Adrenal gland (tissue), 5 donors: ENCODE measurements around the gene CHL1.

Source experiments
- POLR2A ChIP-seq, 2 donors: fragments of 450-650 bp; IDR thresholded peaks; one replicate each; pipeline ENCODE4 v1.6.1; 2017; ENCODE audit warnings: antibody characterized with exemption in 2 of 2, mild to moderate bottlenecking in 2 of 2, moderate library complexity in 1 of 2
- TF ChIP-seq, protein P1 (sequence below), 6 experiments: fragments of 450-650 bp in 4 of 6; fragments of 200-600 bp in 2 of 6; sonication (generic) in 1 of 6; IDR thresholded peaks; 1 replicate in 5 of 6; 2 replicates in 1 of 6; pipeline versions ENCODE4 v1.5.1 to v1.8.0; 2016 to 2021; ENCODE audit warnings: antibody characterized with exemption in 6 of 6, mild to moderate bottlenecking in 2 of 6, moderate library complexity in 1 of 6
- donor health status: DM: no; HTN: no; CAD: no.

DNA sequence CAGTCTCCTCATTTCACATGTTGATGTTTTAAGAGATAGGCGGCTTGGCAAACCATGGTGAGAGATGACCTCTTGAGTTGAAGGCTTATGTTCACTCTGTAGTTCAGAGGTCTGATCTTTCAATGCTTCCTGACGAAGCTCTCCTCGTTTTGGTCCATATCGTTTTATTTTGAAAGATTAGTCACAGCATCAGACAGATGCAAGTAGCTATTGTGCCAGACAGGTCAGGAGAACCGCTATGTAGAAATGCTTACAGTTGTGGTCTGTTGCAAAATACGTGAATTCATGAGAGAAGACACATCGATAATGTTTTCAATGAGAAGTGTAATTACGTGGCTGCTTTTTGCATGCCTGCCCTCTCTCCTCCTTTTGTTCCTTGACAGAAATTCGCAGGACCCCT lies 47.5 kb downstream of the CHL1 start:
- TF ChIP-seq, protein P1, sequence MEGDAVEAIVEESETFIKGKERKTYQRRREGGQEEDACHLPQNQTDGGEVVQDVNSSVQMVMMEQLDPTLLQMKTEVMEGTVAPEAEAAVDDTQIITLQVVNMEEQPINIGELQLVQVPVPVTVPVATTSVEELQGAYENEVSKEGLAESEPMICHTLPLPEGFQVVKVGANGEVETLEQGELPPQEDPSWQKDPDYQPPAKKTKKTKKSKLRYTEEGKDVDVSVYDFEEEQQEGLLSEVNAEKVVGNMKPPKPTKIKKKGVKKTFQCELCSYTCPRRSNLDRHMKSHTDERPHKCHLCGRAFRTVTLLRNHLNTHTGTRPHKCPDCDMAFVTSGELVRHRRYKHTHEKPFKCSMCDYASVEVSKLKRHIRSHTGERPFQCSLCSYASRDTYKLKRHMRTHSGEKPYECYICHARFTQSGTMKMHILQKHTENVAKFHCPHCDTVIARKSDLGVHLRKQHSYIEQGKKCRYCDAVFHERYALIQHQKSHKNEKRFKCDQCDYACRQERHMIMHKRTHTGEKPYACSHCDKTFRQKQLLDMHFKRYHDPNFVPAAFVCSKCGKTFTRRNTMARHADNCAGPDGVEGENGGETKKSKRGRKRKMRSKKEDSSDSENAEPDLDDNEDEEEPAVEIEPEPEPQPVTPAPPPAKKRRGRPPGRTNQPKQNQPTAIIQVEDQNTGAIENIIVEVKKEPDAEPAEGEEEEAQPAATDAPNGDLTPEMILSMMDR (IDR thresholded peaks at IDR 0.05) = no peak
- TF ChIP-seq POLR2A (IDR thresholded peaks at IDR 0.05) = no peak
